Activated T-cell treated with anti-CD3 and anti-CD28 coated beads for 4 hours (primary cell): Measurements from ENCODE around the gene CCDC146.
"Not testable (repeated sequence)": the region's sequence is repeated elsewhere in the genome, so short reads cannot be mapped to it uniquely, and the experiment has no call there.

ENCODE experiments used
- DNase-seq: peaks from one replicate; pipeline ENCODE4 v3.0.0-alpha.2; 2020

CCDC146 gene

GRCh38 chr7:77152232-77152631 is 29.8 kb downstream of the CCDC146 start:
- not testable (repeated sequence) for DNase-seq

- not testable (repeated sequence) for DNase-seq
Observed at GRCh38 chr7:77154917-77155464, 32.6 kb downstream of the CCDC146 start.

GRCh38 chr7:77155601-77156377 is 33.4 kb downstream of the CCDC146 start:
- not testable (repeated sequence) for DNase-seq

- not testable (repeated sequence) for DNase-seq
Observed at GRCh38 chr7:77157034-77157433, 34.6 kb downstream of the CCDC146 start.

- DNase-seq, result no peak
Observed at GRCh38 chr7:77157446-77157845, 35.0 kb downstream of the CCDC146 start.

GRCh38 chr7:77171073-77171472 is 48.7 kb downstream of the CCDC146 start:
- DNase-seq, result not testable (repeated sequence)

- not testable (repeated sequence) for DNase-seq
Observed at GRCh38 chr7:77172437-77173172, 50.2 kb downstream of the CCDC146 start.

- DNase-seq, result not testable (repeated sequence)
Observed at GRCh38 chr7:77174418-77174817, 52.0 kb downstream of the CCDC146 start.

- not testable (repeated sequence) for DNase-seq
Observed at GRCh38 chr7:77175274-77175800, 52.9 kb downstream of the CCDC146 start.

- not testable (repeated sequence) for DNase-seq
Observed at GRCh38 chr7:77177321-77177904, 55.0 kb downstream of the CCDC146 start.

- DNase-seq, result not testable (repeated sequence)
Observed at GRCh38 chr7:77178024-77178423, 55.6 kb downstream of the CCDC146 start.

GRCh38 chr7:77181015-77181595 is 58.7 kb downstream of the CCDC146 start:
- DNase-seq, result no peak

GRCh38 chr7:77181734-77182133 is 59.3 kb downstream of the CCDC146 start:
- no peak for DNase-seq

GRCh38 chr7:77182261-77182660 is 59.8 kb downstream of the CCDC146 start:
- no peak for DNase-seq

GRCh38 chr7:77184463-77184862 is 62.0 kb downstream of the CCDC146 start:
- no peak for DNase-seq

GRCh38 chr7:77184990-77185389 is 62.6 kb downstream of the CCDC146 start:
- DNase-seq, result no peak

- DNase-seq, result no peak
Observed at GRCh38 chr7:77185866-77186265, 63.5 kb downstream of the CCDC146 start.

- no peak for DNase-seq
Observed at GRCh38 chr7:77188731-77189437, 66.5 kb downstream of the CCDC146 start.

GRCh38 chr7:77197141-77197540 is 74.7 kb downstream of the CCDC146 start:
- no peak for DNase-seq

GRCh38 chr7:77199013-77199966 is 76.9 kb downstream of the CCDC146 start, which contains the start of gene FGL2:
TSS of gene FGL2 (minus strand) at chr7:77199819. CDS start at chr7:77199793, 26 bp downstream.
- peak; percentile 27 for DNase-seq

GRCh38 chr7:77200542-77200941 is 78.1 kb downstream of the CCDC146 start:
- no peak for DNase-seq
